ENCODE results near the gene DUSP14. TPM values are rescaled to one million over a fixed set of nuclear protein-coding genes. Genes with fewer than 3 reads are reported as not detected.

The DUSP14 gene
- polyA plus RNA-seq, 3 donors, result 0.24 to 1.6 (median 1.1) TPM

GRCh38 chr17:37458805-37459204 is 30.9 kb upstream of the DUSP14 start:
- Mint-ChIP-seq H3K4me1 (no peaks in the 10 kb centered on the region), H3K27ac (peak overlapping the region in 2 of 7 donors; percentile 32 to 52), H3K4me3 (no peak overlapping the region), H3K27me3 (ENCODE audit: low read depth in 3 of 3) (no peaks in the 10 kb centered on the region), H3K9me3 (no peaks in the 10 kb centered on the region), H3K36me3 (peaks cover 42 to 76% of the 10 kb centered on the region in 2 donors)
- intact Hi-C loops (cut with micrococcal nuclease), result no loop called here
- no peaks in the 10 kb centered on the region for H3K79me2 ChIP-seq (ENCODE audit: insufficient read depth, low read length)
- no peak overlapping the region for H3K4me3 ChIP-seq (replicated peaks in 1 of 3; ENCODE audit: low read depth in 2 of 3, low read length in 3 of 3)
- no peak for DNase-seq
- H4K20me1 ChIP-seq (ENCODE audit: insufficient read depth, low read length), result no peaks in the 10 kb centered on the region
- no peaks in the 10 kb centered on the region for H3K9me3 ChIP-seq (replicated peaks in 1 of 2; ENCODE audit: control insufficient read depth in 1 of 2, insufficient read depth in 1 of 2, low read length in 2 of 2)
- H3K4me2 ChIP-seq (replicated peaks; ENCODE audit: extremely low read depth, low read length, poor library complexity, severe bottlenecking), result no peak overlapping the region
- H2AFZ ChIP-seq (ENCODE audit: insufficient read depth, low read depth, low read length, poor library complexity, severe bottlenecking), result no peak overlapping the region
- H3K9ac ChIP-seq (ENCODE audit: insufficient read depth, low read length, poor library complexity, severe bottlenecking), result no peak overlapping the region
- no peak overlapping the region for H3K27ac ChIP-seq (ENCODE audit: low read depth in 1 of 2, low read length in 2 of 2)
- no peaks in the 10 kb centered on the region for H3K4me1 ChIP-seq (ENCODE audit: control insufficient read depth in 1 of 2, insufficient read depth in 2 of 2, low read length in 2 of 2)
- H3K27me3 ChIP-seq (ENCODE audit: control insufficient read depth in 2 of 2, insufficient read depth in 2 of 2, low read length in 2 of 2), result no peaks in the 10 kb centered on the region
- 100% methylated on average over 1 of the region's 3 CpGs for WGBS (ENCODE audit: insufficient coverage)
- peaks cover 39 to 66% of the 10 kb centered on the region in 2 donors for H3K36me3 ChIP-seq (replicated peaks in 1 of 2; ENCODE audit: control insufficient read depth in 1 of 2, insufficient read depth in 2 of 2, low read length in 2 of 2)
- no peak for TF ChIP-seq CTCF (IDR thresholded peaks at IDR 0.05)

- Mint-ChIP-seq H3K9me3 (no peaks in the 10 kb centered on the region), H3K27me3 (ENCODE audit: low read depth in 3 of 3) (no peaks in the 10 kb centered on the region), H3K36me3 (peaks cover 55 to 83% of the 10 kb centered on the region in 2 donors), H3K4me1 (no peaks in the 10 kb centered on the region), H3K27ac (no peak overlapping the region), H3K4me3 (no peak overlapping the region)
- H4K20me1 ChIP-seq (ENCODE audit: insufficient read depth, low read length), result no peaks in the 10 kb centered on the region
- whole genome bisulfite sequencing (ENCODE audit: insufficient coverage), result 100% methylated on average over 1 of the region's 3 CpGs
- no peak overlapping the region for H3K9ac ChIP-seq (ENCODE audit: insufficient read depth, low read length, poor library complexity, severe bottlenecking)
- H3K9me3 ChIP-seq (replicated peaks in 1 of 2; ENCODE audit: control insufficient read depth in 1 of 2, insufficient read depth in 1 of 2, low read length in 2 of 2), result no peaks in the 10 kb centered on the region
- H3K27me3 ChIP-seq (ENCODE audit: control insufficient read depth in 2 of 2, insufficient read depth in 2 of 2, low read length in 2 of 2), result no peaks in the 10 kb centered on the region
- DNase-seq, result no peak
- intact Hi-C loops (cut with micrococcal nuclease), result loop anchor here in 1 of 2 donors (5.0 kb wide), 1 partner anchor 116 kb away; no protein-coding TSS in a partner anchor
- no peaks in the 10 kb centered on the region for H3K4me1 ChIP-seq (ENCODE audit: control insufficient read depth in 1 of 2, insufficient read depth in 2 of 2, low read length in 2 of 2)
- peaks cover 40 to 71% of the 10 kb centered on the region in 2 donors for H3K36me3 ChIP-seq (replicated peaks in 1 of 2; ENCODE audit: control insufficient read depth in 1 of 2, insufficient read depth in 2 of 2, low read length in 2 of 2)
- no peak overlapping the region for H3K4me2 ChIP-seq (replicated peaks; ENCODE audit: extremely low read depth, low read length, poor library complexity, severe bottlenecking)
- H3K4me3 ChIP-seq (replicated peaks in 1 of 3; ENCODE audit: low read depth in 2 of 3, low read length in 3 of 3), result no peak overlapping the region
- no peaks in the 10 kb centered on the region for H3K79me2 ChIP-seq (ENCODE audit: insufficient read depth, low read length)
- no peak for TF ChIP-seq CTCF (IDR thresholded peaks at IDR 0.05)
- H3K27ac ChIP-seq (ENCODE audit: low read depth in 1 of 2, low read length in 2 of 2), result peak overlapping the region in 1 of 2 donors; percentile 11
- H2AFZ ChIP-seq (ENCODE audit: insufficient read depth, low read depth, low read length, poor library complexity, severe bottlenecking), result no peak overlapping the region
Observed at GRCh38 chr17:37461668-37462067, 28.0 kb upstream of the DUSP14 start.
